NCI-H2196 (cell line): ENCODE data around the gene AKR7A2.
"Not testable (repeated sequence)": the region's sequence is repeated elsewhere in the genome, so short reads cannot be mapped to it uniquely, and the experiment has no call there.

Experiments used
- DNase-seq: peaks from one replicate; lab custom pipeline; 2025; ENCODE audit not compliant: unreplicated experiment; lab: John Stamatoyannopoulos, UW

The AKR7A2 gene

DNA sequence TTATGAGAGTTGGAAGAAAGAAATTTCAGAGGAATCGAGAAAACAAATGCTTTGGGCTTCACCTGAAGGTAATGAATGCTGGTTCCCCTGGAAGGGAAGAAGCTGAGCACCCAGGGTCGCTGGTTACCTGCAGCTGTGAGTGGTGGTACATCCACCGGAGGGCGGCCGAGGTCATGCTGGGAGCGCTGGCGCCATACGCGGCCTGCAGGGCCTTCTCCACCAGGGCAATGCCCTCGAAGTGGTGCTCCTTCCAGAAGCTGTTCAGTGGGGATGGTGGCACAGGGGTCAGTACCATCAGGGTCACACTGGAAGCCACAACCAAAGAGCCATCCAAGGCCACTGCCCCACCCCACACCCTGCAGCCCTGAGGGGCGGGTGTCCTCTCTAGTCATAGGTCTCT, 43.5 kb downstream of the AKR7A2 start:
- DNase-seq: no peak

DNA sequence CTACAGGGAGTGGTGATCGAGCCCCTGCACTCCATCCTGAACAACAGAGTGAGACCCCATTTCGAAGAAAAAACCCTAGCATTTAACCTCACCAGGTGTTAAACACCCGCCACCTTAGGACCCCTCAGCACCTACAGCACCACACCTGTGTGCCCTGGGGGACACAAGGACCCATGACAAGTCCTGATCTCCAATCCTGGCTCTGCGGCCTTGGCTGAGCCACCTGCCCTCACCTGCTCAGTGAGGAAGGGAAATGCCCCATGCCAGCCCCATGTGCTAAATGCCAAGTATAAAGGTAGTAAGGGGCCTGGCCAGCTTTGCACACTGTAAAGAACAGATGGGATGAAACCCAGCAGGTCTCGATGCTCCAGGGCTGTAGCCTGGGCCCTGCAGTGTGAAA, 49.2 kb downstream of the AKR7A2 start:
- DNase-seq: no peak

DNA sequence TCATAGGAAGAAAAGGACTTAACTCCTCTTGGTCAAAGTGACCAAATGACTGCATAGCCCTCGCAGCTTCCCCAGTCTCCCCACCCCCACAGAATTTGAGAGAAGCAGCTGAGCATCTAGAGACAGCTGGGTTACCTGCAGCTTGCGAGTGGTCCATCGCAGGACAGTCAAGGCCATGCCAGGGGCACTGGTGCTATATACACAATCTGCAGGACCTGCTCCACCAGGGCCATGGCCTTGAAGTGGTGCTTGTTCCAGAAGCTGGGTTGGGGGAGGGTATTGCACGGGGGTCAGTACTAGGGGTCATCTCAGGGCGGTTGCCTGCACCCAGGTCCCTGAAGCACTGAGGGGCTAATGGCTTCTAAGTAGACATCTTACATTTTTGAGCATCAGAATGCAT, 49.9 kb downstream of the AKR7A2 start:
- no peak for DNase-seq

DNA sequence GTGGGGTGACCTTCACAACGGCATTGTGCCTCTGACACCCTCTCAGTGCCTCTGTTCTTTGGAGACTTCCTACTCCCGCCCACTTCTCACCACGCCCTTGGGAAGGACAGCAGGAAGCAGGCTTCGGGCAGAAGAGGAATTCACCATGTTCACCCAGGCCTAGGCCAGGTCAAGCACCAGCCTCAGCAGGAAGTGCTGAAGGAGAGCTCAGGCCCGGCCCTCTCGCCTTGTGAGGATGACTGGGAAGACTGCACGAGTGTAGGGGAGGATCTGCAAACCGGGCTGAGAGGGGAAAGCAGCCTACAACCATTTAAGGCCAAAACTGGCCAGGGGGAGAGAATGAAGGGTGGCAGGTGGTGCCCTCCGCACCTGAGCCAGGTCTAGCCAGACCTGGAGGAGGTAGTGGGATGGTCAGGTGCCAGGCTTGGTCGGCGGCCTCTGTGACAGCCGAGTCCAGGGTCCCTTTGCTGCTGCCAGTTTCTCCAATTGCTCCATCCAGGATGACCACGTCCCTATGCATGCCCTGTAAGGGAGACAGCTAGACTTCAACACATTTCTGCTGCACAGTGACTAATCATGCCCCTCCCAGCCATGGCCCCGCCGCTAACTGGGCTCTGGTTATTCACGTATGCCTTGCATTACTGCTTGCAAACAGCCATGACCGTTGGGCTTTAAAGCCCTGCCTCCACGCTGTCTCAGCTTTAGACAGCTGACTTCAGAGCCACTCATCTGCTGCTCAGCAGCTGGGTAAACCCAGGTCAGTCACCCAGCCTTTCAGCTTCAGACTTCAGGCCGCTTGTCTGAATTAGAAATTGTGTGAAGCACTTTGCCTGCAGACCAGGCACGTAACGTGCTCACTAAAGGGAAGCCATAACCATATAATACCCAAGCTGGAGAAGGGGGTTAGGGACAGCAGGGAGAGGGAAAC, 51.5 kb downstream of the AKR7A2 start:
- peak; percentile 86 for DNase-seq

DNA sequence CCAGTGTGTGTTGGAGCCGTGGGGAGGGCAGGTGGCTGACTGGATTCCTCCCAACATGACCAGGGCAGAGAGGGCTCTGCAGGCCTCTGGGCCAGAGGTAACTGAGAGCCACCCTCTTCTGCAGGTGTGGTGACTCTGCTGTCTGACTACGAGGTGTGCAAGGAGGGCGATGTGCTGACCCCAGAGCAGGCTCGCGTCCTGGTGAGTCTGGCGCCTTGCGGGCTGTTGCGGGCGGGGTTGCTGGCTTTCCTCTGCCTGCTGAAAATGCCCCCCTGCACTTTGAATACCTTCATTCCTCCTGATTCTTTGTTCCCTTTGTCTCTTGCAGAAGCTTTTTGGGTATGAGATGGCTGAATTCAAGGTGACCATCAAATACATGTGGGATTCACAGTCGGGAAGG, 53.6 kb downstream of the AKR7A2 start:
- no peak for DNase-seq

DNA sequence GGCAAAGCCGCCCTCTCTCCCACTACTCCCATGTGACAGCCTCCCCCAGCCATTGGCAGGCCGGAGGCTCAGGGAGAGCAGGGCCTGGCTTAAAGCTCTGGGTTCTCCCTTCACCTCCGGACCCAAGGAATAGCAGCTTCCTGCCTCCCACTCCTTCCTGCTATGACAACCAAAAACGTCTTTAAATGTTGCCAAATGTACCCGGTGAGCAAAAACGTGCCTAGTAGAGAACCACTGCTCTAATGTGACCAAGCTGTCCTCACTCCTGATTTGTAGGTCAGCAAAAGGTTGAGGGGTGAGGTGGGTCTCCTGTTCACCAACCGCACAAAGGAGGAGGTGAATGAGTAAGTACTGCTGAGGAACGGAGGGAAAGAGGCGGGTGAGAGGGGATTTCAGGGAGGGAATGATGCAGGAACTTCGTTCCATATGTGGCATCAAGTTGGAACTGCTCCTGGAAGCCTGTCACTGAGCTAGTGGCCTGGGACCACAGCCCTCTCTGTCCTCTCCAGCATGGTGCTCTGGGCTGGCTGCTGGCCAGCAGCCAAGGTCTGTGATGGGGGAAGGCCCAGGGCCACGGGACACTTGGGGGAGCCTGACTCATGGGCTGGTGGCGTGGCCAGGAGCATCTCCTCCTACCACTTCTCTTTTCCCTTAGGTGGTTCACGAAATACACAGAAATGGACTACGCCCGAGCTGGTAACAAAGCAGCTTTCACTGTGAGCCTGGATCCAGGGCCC, 54.6 kb downstream of the AKR7A2 start:
- DNase-seq: no peak

DNA sequence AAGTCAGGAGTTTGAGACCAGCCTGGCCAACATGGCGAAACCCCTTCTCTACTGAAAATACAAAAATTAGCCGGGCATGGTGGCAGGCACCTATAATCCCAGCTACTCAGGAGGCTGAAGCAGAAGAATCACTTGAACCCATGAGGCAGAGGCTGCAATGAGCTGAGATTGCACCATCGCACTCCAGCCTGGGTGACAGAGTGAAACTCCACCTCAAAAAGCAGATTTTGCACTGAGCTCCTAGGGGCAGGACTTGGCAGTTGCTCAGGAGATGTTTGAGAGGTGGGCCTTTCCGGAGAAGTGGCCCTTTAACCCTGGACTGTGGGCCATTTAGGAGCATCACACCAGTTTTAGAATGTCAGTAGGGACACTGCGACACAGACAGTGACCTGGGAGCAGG, 55.6 kb downstream of the AKR7A2 start:
- not testable (repeated sequence) for DNase-seq

DNA sequence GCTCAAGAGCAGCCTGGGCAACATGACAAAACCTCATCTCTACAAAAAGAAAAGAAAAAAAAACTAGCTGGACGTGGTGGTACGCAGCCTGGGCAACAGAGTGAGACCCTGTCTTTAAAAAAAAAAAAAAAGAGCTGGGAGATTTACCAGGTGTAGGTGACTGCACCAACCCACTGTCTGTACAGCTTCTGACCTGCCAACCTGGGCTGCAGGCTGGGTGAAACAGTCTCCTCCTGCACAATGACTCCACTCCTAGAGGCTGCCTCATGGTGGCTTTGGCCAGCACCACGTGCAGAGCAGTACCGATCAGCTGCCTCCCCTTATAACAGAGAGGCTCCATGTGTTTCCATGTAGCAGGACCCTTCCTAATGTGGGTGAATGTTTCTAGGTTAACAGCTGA, 56.7 kb downstream of the AKR7A2 start:
- DNase-seq: no peak

DNA sequence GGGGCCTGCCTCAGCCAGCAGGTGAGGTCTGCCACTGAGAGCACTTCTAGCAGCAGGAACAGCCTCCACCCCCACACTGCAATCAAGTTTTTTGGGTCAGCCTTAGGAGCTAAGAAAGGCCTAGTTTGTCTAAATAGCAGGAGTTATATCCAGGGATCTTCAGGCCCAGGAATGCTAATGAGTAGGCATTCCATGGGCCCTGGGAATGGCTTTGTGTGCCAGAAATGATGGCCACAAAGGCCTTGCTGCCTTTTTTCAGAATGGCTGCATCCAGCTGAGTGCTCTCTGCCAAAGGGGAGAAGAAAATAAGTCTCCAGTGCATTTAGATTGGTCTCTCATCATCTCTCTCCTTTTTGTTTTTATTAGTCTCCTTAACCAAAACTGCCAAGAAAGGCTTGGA, 57.5 kb downstream of the AKR7A2 start:
- DNase-seq: no peak
